ENCODE measurements around the gene TRAM2. TPM values are rescaled to one million over a fixed set of nuclear protein-coding genes. Genes with fewer than 3 reads are reported as not detected.

Gene TRAM2
- total and polyA plus RNA-seq, 9 of the 15 experiments (the other 6 are each of a cell fraction or from before 2014, with no cell fraction given): 2.6 to 13.3 (median 8.9) TPM

GRCh38 chr6:52483671-52484003 lies 93.2 kb downstream of the TRAM2 start (continued):
- TF ChIP-seq MEIS2 (IDR thresholded peaks at IDR 0.05; ENCODE audit: partially characterized antibody): peak; percentile 18
- TF ChIP-seq SMAD2 (IDR thresholded peaks at IDR 0.05; ENCODE audit: low read depth, low read length): no peak

- POLR2A ChIA-PET: interaction anchor here (0.6 to 1.3 kb wide), 8 partner anchors 9 to 549 kb away, joined by 3 to 6 read pairs (median 3); no protein-coding TSS in a partner anchor
- Histone ChIP-seq H4K20me1 (replicated peaks; ENCODE audit: control insufficient read depth, insufficient read depth, low read length) (no peaks in the 10 kb centered on the region), H3K36me3 (ENCODE audit: control insufficient read depth, insufficient read depth, low read length) (no peaks in the 10 kb centered on the region), H3K4me1 (replicated peaks in 1 of 2; ENCODE audit: control insufficient read depth in 2 of 2, insufficient read depth in 2 of 2, low read length in 2 of 2) (peaks cover 0 to 30% of the 10 kb centered on the region in 2 experiments), H3K27ac (ENCODE audit: extremely low read depth, low read depth, low read length) (peak overlapping the region; percentile 76), H3K4me2 (ENCODE audit: insufficient read depth, low read length) (peak overlapping the region; percentile 82), H3K4me3 (peak overlapping the region; percentile 21; the same call in 1 of the 2 replicates), H3K79me2 (ENCODE audit: control insufficient read depth, insufficient read depth, low read length) (no peaks in the 10 kb centered on the region), H3K27me3 (ENCODE audit: control insufficient read depth in 2 of 2, insufficient read depth in 2 of 2, low read length in 2 of 2) (no peaks in the 10 kb centered on the region), H3K9ac (ENCODE audit: insufficient read depth in 1 of 2, low read depth in 2 of 2, low read length in 2 of 2) (peak overlapping the region; percentile 40 to 61; a peak in 2 of 4 replicates), H3K9me3 (replicated peaks; ENCODE audit: control insufficient read depth, insufficient read depth, low read depth, low read length) (no peaks in the 10 kb centered on the region), H3K9me1 (ENCODE audit: control insufficient read depth, insufficient read depth, low read length) (no peaks in the 10 kb centered on the region), H2AFZ (ENCODE audit: low read depth, low read length) (peak overlapping the region; percentile 84)
- CTCF ChIA-PET (ENCODE audit: low intra/inter-chr PET ratio): no interaction called here
- intact Hi-C loops (cut with micrococcal nuclease): loop anchor here (5.0 kb wide), 1 partner anchor 61 kb away; the partner anchor contains the start of gene EFHC1
- ATAC-seq: peak; percentile 87
- BruUV-seq (replicated peaks): no TSS peak
- WGBS (ENCODE audit: insufficient coverage, low coverage, missing lambda C conversion rate): 1% methylated on average over 7 of the region's 7 CpGs
- in situ Hi-C loops (cut with MboI): no loop called here
- peak; percentile 50 to 90 (median 64) for DNase-seq (ENCODE audit: extremely low read depth in 1 of 4, low spot score in 3 of 4)
- FAIRE-seq: peak; percentile 95
- peak; percentile 63 for TF ChIP-seq NFE2 (IDR thresholded peaks at IDR 0.05; ENCODE audit: low read depth)
- TF ChIP-seq FOXA1 (IDR thresholded peaks at IDR 0.05; ENCODE audit: borderline replicate concordance): no peak
- TF ChIP-seq ATF7 (IDR thresholded peaks at IDR 0.05): peak; percentile 95
- TF ChIP-seq PML (IDR thresholded peaks at IDR 0.05; ENCODE audit: low read length): no peak; the same call in 1 of the 2 replicates
- TF ChIP-seq ZNF407 (IDR thresholded peaks at IDR 0.05; ENCODE audit: low read depth): no peak
- no peak for TF ChIP-seq KLF13 (tag; IDR thresholded peaks at IDR 0.05; ENCODE audit: borderline replicate concordance, low read depth)
- no peak for TF ChIP-seq BRF1 (IDR thresholded peaks at IDR 0.05; ENCODE audit: borderline replicate concordance, extremely low read depth, insufficient read length)
- no peak for TF ChIP-seq KAT7 (CRISPR knock-in tag; IDR thresholded peaks at IDR 0.05; ENCODE audit: borderline replicate concordance)
- TF ChIP-seq NFRKB (IDR thresholded peaks at IDR 0.05; ENCODE audit: low read depth): peak; percentile 7; the same call in 1 of the 2 replicates
- 0 out of 2 replicates have a peak, but pooled peaks have one; percentile 10 for TF ChIP-seq FOXM1 (IDR thresholded peaks at IDR 0.05; ENCODE audit: low read depth)
- TF ChIP-seq FOXM1 (CRISPR knock-in tag; IDR thresholded peaks at IDR 0.05; ENCODE audit: low read depth): no peak
These were observed 93.8 kb downstream of the TRAM2 start for GRCh38 chr6:52482903-52483670.
